Kidney glomerular epithelial cell (primary cell): Measurements from ENCODE around the gene SLC24A5.

Experiments used
- DNase-seq: peaks from one replicate; lab custom pipeline; 2025; lab: John Stamatoyannopoulos, UW

The SLC24A5 gene

DNA sequence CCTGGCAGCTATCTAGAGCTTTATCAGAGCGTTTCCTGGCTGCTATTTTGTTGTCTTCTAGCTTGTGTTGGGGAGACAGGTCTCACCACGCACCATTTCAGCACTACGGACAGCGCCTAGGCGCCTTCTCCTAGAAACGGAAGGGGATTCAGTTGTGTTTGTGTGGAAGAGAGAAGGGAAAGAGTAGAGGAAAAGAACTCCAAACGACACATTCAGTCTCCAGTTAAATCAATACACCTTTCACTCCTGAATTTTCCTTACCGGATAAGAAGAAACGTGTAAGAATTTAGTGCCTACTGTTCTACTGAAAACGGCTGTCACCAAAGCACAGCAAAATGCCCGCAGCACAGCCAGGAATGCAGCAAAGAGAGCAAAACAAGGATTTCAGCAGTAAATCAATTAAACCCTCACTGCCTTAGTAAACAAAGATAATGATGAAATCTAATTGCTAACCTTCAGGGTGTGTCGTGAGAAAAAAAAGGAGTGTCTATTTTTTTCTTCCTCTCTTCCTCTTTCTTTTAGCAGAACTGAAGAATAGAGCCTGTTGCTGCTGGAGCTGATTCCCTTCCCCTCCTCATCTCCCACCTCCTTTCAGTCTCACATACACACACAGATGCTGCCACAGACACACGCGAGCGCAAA, 70.3 kb downstream of the SLC24A5 start:
- DNase-seq, result peak; percentile 70

GRCh38 chr15:48191574-48192225, 70.9 kb downstream of the SLC24A5 start, which contains the start of gene CTXN2:
CTXN2 (plus strand) TSS chr15:48191665; CDS start chr15:48201301, 9,636 bp downstream.
- DNase-seq, result no peak
